Rectal smooth muscle tissue (tissue), 1 donor: ENCODE measurements around the gene ZNF804B.

ENCODE experiments used
- H3K27ac ChIP-seq: one replicate; pipeline ENCODE4 v1.7.0; 2013; ENCODE audit warnings: low read depth, low read length, inconsistent platforms
- H3K27me3 ChIP-seq: one replicate; pipeline ENCODE4 v1.7.0; 2013; ENCODE audit warnings: low read length; ENCODE audit not compliant: control insufficient read depth, insufficient read depth
- H3K36me3 ChIP-seq: one replicate; pipeline ENCODE4 v1.7.0; 2013; ENCODE audit warnings: low read length; ENCODE audit not compliant: control insufficient read depth, insufficient read depth
- H3K4me1 ChIP-seq: one replicate; pipeline ENCODE4 v1.7.0; 2013; ENCODE audit warnings: low read length; ENCODE audit not compliant: control insufficient read depth, insufficient read depth
- H3K4me3 ChIP-seq: one replicate; pipeline ENCODE4 v1.7.0; 2013; ENCODE audit warnings: low read length
- H3K9ac ChIP-seq: one replicate; pipeline ENCODE4 v1.7.0; 2013; ENCODE audit warnings: low read length

Gene ZNF804B

GRCh38 chr7:88787777-88788176 lies 28.3 kb downstream of the ZNF804B start:
- Histone ChIP-seq H3K4me3 (no peak overlapping the region), H3K9ac (no peak overlapping the region), H3K4me1 (no peaks in the 10 kb centered on the region), H3K36me3 (no peaks in the 10 kb centered on the region), H3K27ac (no peak overlapping the region), H3K27me3 (no peaks in the 10 kb centered on the region)

- H3K36me3 ChIP-seq, result no peaks in the 10 kb centered on the region
- no peaks in the 10 kb centered on the region for H3K4me1 ChIP-seq
- no peak overlapping the region for H3K9ac ChIP-seq
- H3K4me3 ChIP-seq, result no peak overlapping the region
- no peaks in the 10 kb centered on the region for H3K27me3 ChIP-seq
- H3K27ac ChIP-seq, result no peak overlapping the region
Measured at GRCh38 chr7:88789480-88790064, 30.1 kb downstream of the ZNF804B start.

GRCh38 chr7:88791891-88792290 lies 32.4 kb downstream of the ZNF804B start:
- Histone ChIP-seq H3K4me1 (no peaks in the 10 kb centered on the region), H3K4me3 (no peak overlapping the region), H3K27me3 (no peaks in the 10 kb centered on the region), H3K27ac (no peak overlapping the region), H3K36me3 (no peaks in the 10 kb centered on the region), H3K9ac (no peak overlapping the region)

DNA sequence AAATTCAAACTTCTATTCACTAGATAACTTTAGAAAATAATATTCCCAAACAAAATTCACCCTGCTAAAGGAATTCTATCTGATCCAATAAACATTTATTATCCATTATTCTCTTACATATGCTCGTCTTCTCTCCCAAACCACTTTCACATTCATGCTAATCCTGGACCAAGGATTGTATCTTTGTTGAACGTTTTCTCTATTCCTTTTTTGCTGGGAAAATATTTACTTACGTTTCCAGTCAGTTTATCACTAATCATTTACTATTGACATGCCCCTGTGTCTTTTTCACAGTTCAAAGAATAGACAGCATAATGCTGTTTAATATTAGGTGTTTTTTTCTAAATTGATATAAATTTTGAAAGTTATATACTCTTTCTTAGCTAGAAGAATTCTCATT lies 32.9 kb downstream of the ZNF804B start:
- no peaks in the 10 kb centered on the region for H3K27me3 ChIP-seq
- no peaks in the 10 kb centered on the region for H3K4me1 ChIP-seq
- H3K36me3 ChIP-seq, result no peaks in the 10 kb centered on the region
- no peak overlapping the region for H3K4me3 ChIP-seq
- no peak overlapping the region for H3K9ac ChIP-seq
- no peak overlapping the region for H3K27ac ChIP-seq

DNA sequence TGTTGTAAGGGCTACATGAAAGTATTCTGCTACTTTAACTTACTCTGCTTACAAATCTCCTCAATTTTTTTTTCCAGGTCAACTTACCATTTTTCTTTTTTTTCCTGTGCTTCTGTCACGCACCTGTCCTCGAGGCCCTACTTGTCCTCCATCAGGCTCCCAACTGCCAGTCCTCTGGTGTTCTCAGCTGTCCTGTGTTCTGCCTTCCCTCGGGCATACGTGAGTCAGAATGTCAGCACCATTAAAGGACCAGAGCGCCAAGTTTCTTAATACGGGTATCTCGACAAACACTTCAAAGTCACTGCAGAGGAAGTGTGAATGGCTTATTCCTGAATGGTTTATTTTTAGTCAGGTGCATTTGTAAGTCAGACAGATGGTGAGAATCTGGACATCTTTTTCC lies 36.1 kb downstream of the ZNF804B start, which contains the start of gene TEX47:
TSS of gene TEX47 (minus strand) at position 185 of the 400 bp plus-strand sequence. CDS start 795 bp downstream, outside the sequence.
- no peak within 1 kb of the TSS for H3K4me3 ChIP-seq
- no peaks in the 10 kb centered on the region for H3K4me1 ChIP-seq
- no peaks in the 10 kb centered on the region for H3K36me3 ChIP-seq
- no peak within 1 kb of the TSS for H3K27ac ChIP-seq
- no peaks in the 10 kb centered on the region for H3K27me3 ChIP-seq
- H3K9ac ChIP-seq, result no peak within 1 kb of the TSS

DNA sequence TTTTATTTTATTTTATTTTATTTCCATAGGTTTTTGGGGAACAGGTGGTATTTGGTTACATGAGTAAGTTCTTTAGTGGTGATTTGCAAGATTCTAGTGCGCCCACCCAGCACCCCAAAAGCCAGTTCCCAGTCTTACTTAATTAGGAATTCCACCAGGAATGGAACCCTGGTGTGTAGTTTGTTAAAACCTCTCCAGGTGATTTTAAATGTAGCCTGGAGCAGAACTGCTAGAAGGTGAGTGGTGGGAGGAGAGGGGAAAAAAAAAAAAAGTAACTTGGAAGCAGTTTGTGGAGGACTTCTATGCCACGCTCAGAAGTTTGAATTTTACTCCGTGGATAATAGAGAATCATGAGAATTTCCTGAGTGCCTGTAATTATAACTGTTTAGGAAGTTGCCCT lies 41.5 kb downstream of the ZNF804B start:
- H3K27ac ChIP-seq, result no peak overlapping the region
- H3K9ac ChIP-seq, result no peak overlapping the region
- no peaks in the 10 kb centered on the region for H3K27me3 ChIP-seq
- no peak overlapping the region for H3K4me3 ChIP-seq
- H3K36me3 ChIP-seq, result no peaks in the 10 kb centered on the region
- H3K4me1 ChIP-seq, result no peaks in the 10 kb centered on the region

DNA sequence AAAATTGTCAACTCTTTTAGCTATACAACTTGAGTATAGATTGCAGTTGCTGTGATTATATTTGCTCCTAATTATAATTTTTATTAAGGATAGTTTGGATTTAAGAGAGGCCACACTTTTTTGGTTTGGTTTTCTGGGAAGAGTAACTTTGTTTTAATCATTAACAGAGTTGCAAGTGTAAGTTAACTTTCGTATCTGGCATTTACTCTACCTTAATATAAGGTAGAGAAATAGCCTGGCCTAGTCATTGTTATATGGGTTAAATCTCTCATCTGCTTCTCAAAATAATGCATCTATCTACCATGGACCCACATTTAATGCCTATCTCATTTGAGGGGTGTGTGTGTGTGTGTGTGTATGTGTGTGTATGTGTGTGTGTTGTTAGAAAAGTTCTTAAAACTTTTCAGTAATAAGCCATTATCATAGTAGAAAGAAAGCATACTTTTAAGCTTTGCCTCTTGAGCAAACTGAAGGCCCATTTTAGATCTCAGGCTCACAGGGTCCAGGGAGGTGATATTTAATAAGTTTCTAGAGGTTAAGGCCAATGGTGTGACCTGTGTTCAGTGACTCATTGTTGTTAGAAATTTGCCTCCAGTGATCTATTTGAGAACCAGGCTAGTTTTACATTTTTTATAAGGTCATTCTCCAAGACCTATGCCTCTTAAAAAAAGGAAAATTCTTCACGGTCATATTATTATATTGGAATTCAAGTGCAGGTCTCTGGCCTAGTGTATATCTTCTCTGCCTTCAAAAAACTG lies 47.0 kb downstream of the ZNF804B start:
- Histone ChIP-seq H3K27ac (no peak overlapping the region), H3K4me3 (no peak overlapping the region), H3K4me1 (no peaks in the 10 kb centered on the region), H3K36me3 (no peaks in the 10 kb centered on the region), H3K9ac (no peak overlapping the region), H3K27me3 (no peaks in the 10 kb centered on the region)

- no peak overlapping the region for H3K4me3 ChIP-seq
- no peak overlapping the region for H3K27ac ChIP-seq
- no peak overlapping the region for H3K9ac ChIP-seq
- H3K4me1 ChIP-seq, result no peaks in the 10 kb centered on the region
- H3K36me3 ChIP-seq, result no peaks in the 10 kb centered on the region
- H3K27me3 ChIP-seq, result no peaks in the 10 kb centered on the region
Measured at GRCh38 chr7:88818552-88818951, 59.1 kb downstream of the ZNF804B start.

DNA sequence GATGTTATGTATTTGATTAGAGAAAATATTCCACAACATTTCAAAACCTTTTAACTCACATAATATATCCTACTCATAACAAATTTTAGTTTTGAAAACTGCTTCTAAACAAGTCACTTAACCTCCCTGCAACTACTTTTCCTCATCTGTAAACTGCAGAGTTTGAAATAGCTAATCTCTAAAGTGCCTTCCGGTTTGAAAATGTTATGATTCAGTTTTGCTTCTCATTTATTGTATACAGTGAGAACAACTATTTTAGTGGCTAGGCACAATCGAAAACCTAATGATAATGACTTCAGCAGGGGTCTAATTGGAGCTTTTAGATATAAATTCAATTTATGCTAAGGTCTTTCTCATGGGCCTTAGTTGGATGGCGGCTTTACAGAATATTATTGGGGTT lies 66.7 kb downstream of the ZNF804B start:
- no peaks in the 10 kb centered on the region for H3K36me3 ChIP-seq
- no peaks in the 10 kb centered on the region for H3K4me1 ChIP-seq
- H3K4me3 ChIP-seq, result no peak overlapping the region
- no peak overlapping the region for H3K27ac ChIP-seq
- no peaks in the 10 kb centered on the region for H3K27me3 ChIP-seq
- H3K9ac ChIP-seq, result no peak overlapping the region

- H3K4me3 ChIP-seq, result no peak overlapping the region
- H3K27ac ChIP-seq, result no peak overlapping the region
- no peaks in the 10 kb centered on the region for H3K36me3 ChIP-seq
- H3K9ac ChIP-seq, result no peak overlapping the region
- no peaks in the 10 kb centered on the region for H3K27me3 ChIP-seq
- H3K4me1 ChIP-seq, result no peaks in the 10 kb centered on the region
Measured at GRCh38 chr7:88835147-88835728, 75.7 kb downstream of the ZNF804B start.

DNA sequence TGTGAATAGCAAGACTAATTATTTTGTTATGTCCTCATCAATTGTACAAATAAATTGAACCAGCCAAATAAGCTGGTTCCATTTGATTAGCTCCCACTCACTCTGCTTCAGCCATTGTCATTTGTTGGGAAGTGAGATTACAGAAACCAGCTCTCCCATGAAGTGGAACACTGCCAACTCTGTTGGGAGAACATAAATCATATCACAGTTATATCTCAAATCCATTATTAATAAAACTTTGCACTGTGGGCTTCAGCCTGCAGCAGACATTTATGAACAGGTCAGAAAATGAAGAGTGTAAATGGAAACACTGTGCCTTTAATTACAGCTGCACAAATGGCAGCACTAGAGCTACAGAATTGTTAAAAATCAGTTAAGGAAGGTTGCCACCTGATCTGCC lies 82.7 kb downstream of the ZNF804B start:
- no peaks in the 10 kb centered on the region for H3K27me3 ChIP-seq
- H3K4me1 ChIP-seq, result no peaks in the 10 kb centered on the region
- no peak overlapping the region for H3K4me3 ChIP-seq
- H3K27ac ChIP-seq, result no peak overlapping the region
- H3K36me3 ChIP-seq, result no peaks in the 10 kb centered on the region
- no peak overlapping the region for H3K9ac ChIP-seq

- H3K36me3 ChIP-seq, result no peaks in the 10 kb centered on the region
- H3K4me3 ChIP-seq, result no peak overlapping the region
- no peaks in the 10 kb centered on the region for H3K27me3 ChIP-seq
- no peaks in the 10 kb centered on the region for H3K4me1 ChIP-seq
- no peak overlapping the region for H3K9ac ChIP-seq
- H3K27ac ChIP-seq, result no peak overlapping the region
Measured at GRCh38 chr7:88845091-88845490, 85.6 kb downstream of the ZNF804B start.

DNA sequence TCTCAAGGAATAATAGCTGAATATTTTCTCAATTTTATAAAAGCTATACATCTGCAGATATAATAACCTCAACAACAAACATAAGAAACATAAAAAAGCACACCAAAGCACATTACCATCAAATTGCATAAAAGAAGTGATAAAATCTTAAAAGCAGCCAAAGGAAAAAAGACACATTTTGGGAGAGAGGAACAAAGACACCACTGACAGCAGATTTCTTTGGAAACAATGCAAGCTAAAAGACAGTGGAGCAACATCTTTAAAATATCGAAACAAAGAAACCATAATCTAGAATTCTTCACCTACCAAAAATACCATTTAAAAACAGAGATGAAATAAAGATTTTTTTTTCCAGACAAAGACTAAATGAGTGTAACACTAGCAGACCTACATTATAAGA lies 91.7 kb downstream of the ZNF804B start:
- Histone ChIP-seq H3K27ac (no peak overlapping the region), H3K9ac (no peak overlapping the region), H3K4me3 (no peak overlapping the region), H3K36me3 (no peaks in the 10 kb centered on the region), H3K27me3 (no peaks in the 10 kb centered on the region), H3K4me1 (no peaks in the 10 kb centered on the region)
